Pancreas (tissue), 10 donors: ENCODE data around the gene CARD14. TPM values are rescaled to one million over a fixed set of nuclear protein-coding genes. Genes with fewer than 3 reads are reported as not detected.

Experiments
- ATAC-seq, 4 donors: fragments of 200-7000 bp; cut with Tn5 transposase; one replicate each; pipeline versions ENCODE4 v1.8.0 to v1.9.1; 2020; ENCODE audit warnings: mild to moderate bottlenecking in 4 of 4, moderate library complexity in 4 of 4
- DNase-seq, 6 donors: peaks; one replicate each; pipeline ENCODE4 v3.0.0-alpha.2; 2020
- FAIRE-seq: peaks from 2 replicates; lab custom pipeline; 2012; peaks lifted over from hg19 to GRCh38; lab: Jason Lieb, UNC
- H3K27ac ChIP-seq, 4 donors: fragments of 200-600 bp; sonication (generic); 1 replicate in 3 of 4; 2 replicates in 1 of 4; pipeline versions ENCODE4 v1.5.0 to v1.8.0; 2020
- H3K27me3 ChIP-seq, 4 donors: fragments of 200-600 bp; one replicate each; pipeline ENCODE4 v1.8.0; 2021
- H3K36me3 ChIP-seq, 3 donors: fragments of 200-600 bp; sonication (generic) in 1 of 3; one replicate each; pipeline versions ENCODE4 v1.5.0 to v1.8.0; 2020 to 2021
- H3K4me1 ChIP-seq, 3 donors: fragments of 200-600 bp; one replicate each; pipeline ENCODE4 v1.8.0; 2021
- H3K4me3 ChIP-seq, 4 donors: fragments of 200-600 bp; sonication (generic) in 2 of 4; one replicate each; pipeline versions ENCODE4 v1.5.0 to v1.8.0; 2020 to 2021
- H3K9me3 ChIP-seq, 4 donors: fragments of 200-600 bp; one replicate each; pipeline ENCODE4 v1.8.0; 2021
- CTCF ChIP-seq, 4 donors: fragments of 200-600 bp; sonication (generic) in 3 of 4; IDR thresholded peaks; one replicate each; pipeline versions ENCODE4 v1.5.0 to v1.8.0; 2021; ENCODE audit warnings: antibody characterized with exemption in 4 of 4
- WGBS, 2 donors: extraction: QIAGEN DNeasy Blood & Tissue Kit; methylation state at CpG; one replicate each; pipeline ENCODE4 v1.1.7; 2013; 5-methylcytosine and 5-hydroxymethylcytosine counted together
- intact Hi-C, 3 donors: fragments of 100-400 bp; cut with DNase I; formaldehyde crosslinking; loops; one replicate each; pipeline versions ENCODE4 v1.11.1 to v1.14.2; 2022
- polyA plus RNA-seq, 2 donors: library from polyadenylated mRNA; stranded (reverse); fragments of 200-250 nt; gene quantifications; one replicate each; pipeline ENCODE4 v1.2.3, GENCODE V29; 2013
- total RNA-seq, 6 donors: library from RNA; stranded (reverse); fragmentation: NEBNext Ultra II Directional in 4 of 6; extraction: Animal tissue kit (Norgen Biotek cat#: 25700) in 4 of 6; gene quantifications; one replicate each; pipeline versions ENCODE4 v1.2.1 to v1.2.4, GENCODE V29; 2021 to 2023
- donor health status: healthy with polysubstance abuse.
- donor health status: DM: no; HTN: no; CAD: no; lungs with moderate emphysema.
- donor health status: DM: no; HTN: no; CAD: no.
- donor health status: control.
- donor health status: control.
- donor health status: Bipolar disorder and iron deficiency.
- donor health status: DM: yes; HTN: yes; CAD: no.
- donor health status: DM: no; HTN: no; CAD: no.
- donor health status: DM: no; HTN: no; CAD: no.
- donor health status: DM: yes; HTN: yes; CAD: no.

The CARD14 gene
- total and polyA plus RNA-seq, 8 donors: 0.06 to 0.33 (median 0.28) TPM; not detected in 3

- TF ChIP-seq CTCF (IDR thresholded peaks at IDR 0.05): no peak
- H3K4me1 ChIP-seq: peaks cover 0 to 6% (median 0%) of the 10 kb centered on the region in 3 donors
- DNase-seq (no peak), ATAC-seq (no peak), FAIRE-seq (no peak)
- 88 to 95% methylated on average over 10 of the region's 10 CpGs for WGBS, 2 donors
- no peak overlapping the region for H3K27ac ChIP-seq
- intact Hi-C loops: loop anchor here in 1 of 3 donors (10.0 kb wide), 1 partner anchor 64 kb away; no protein-coding TSS in a partner anchor
- H3K27me3 ChIP-seq: no peaks in the 10 kb centered on the region
- H3K4me3 ChIP-seq: no peak overlapping the region
- no peaks in the 10 kb centered on the region for H3K9me3 ChIP-seq
- no peaks in the 10 kb centered on the region for H3K36me3 ChIP-seq
Measured at GRCh38 chr17:80190716-80191115, 20.9 kb downstream of the CARD14 start.

- no peak for TF ChIP-seq CTCF (IDR thresholded peaks at IDR 0.05)
- Histone ChIP-seq H3K9me3 (no peaks in the 10 kb centered on the region), H3K27ac (no peak overlapping the region), H3K36me3 (no peaks in the 10 kb centered on the region), H3K27me3 (no peaks in the 10 kb centered on the region), H3K4me3 (no peak overlapping the region), H3K4me1 (peaks cover 0 to 6% (median 0%) of the 10 kb centered on the region in 3 donors)
- ATAC-seq (no peak), DNase-seq (no peak), FAIRE-seq (no peak)
- intact Hi-C loops: loop anchor here in 1 of 3 donors (10.0 kb wide), 1 partner anchor 64 kb away; no protein-coding TSS in a partner anchor
- 82 to 88% methylated on average over 20 of the region's 20 CpGs for WGBS, 2 donors
Measured at GRCh38 chr17:80191192-80191591, 21.4 kb downstream of the CARD14 start.

GRCh38 chr17:80191865-80192661 is 22.2 kb downstream of the CARD14 start:
- no peak for TF ChIP-seq CTCF (IDR thresholded peaks at IDR 0.05)
- H3K36me3 ChIP-seq: no peaks in the 10 kb centered on the region
- intact Hi-C loops: loop anchor here in 1 of 3 donors (10.0 kb wide), 1 partner anchor 63 kb away; no protein-coding TSS in a partner anchor
- H3K27me3 ChIP-seq: no peaks in the 10 kb centered on the region
- 40 to 45% methylated on average over 29 of the region's 29 CpGs for WGBS, 2 donors
- FAIRE-seq (no peak), ATAC-seq (peak in 3 of 4 donors; percentile 46 to 51 (median 47)), DNase-seq (peak in 1 of 6 donors; percentile 34)
- peak overlapping the region in 3 of 4 donors; percentile 33 to 44 (median 44) for H3K27ac ChIP-seq
- H3K9me3 ChIP-seq: no peaks in the 10 kb centered on the region
- H3K4me1 ChIP-seq: peaks cover 0 to 6% (median 0%) of the 10 kb centered on the region in 3 donors
- no peak overlapping the region for H3K4me3 ChIP-seq

GRCh38 chr17:80195141-80195540 is 25.3 kb downstream of the CARD14 start:
- FAIRE-seq (no peak), ATAC-seq (no peak), DNase-seq (no peak)
- no peaks in the 10 kb centered on the region for H3K9me3 ChIP-seq
- TF ChIP-seq CTCF (IDR thresholded peaks at IDR 0.05): no peak
- intact Hi-C loops: loop anchor here in 1 of 3 donors (10.0 kb wide), 1 partner anchor 60 kb away; no protein-coding TSS in a partner anchor
- WGBS, 2 donors: 75 to 76% methylated on average over 12 to 14 of the region's 14 CpGs
- H3K36me3 ChIP-seq: no peaks in the 10 kb centered on the region
- H3K4me1 ChIP-seq: no peaks in the 10 kb centered on the region
- no peaks in the 10 kb centered on the region for H3K27me3 ChIP-seq
- no peak overlapping the region for H3K27ac ChIP-seq
- H3K4me3 ChIP-seq: no peak overlapping the region
